ENCODE results near the gene IGF2BP3. TPM values are rescaled to one million over a fixed set of nuclear protein-coding genes. Genes with fewer than 3 reads are reported as not detected.

Gene IGF2BP3
- total RNA-seq, 1 donor from 2014 or later = 44.0 TPM

GRCh38 chr7:23338439-23338838, 131.9 kb downstream of the IGF2BP3 start:
- H3K27me3 ChIP-seq (ENCODE audit: control insufficient read depth, insufficient read depth, low read length) = no peaks in the 10 kb centered on the region
- no peaks in the 10 kb centered on the region for H3K36me3 ChIP-seq (ENCODE audit: control insufficient read depth, insufficient read depth, low read length)
- no peak overlapping the region for H3K4me3 ChIP-seq (ENCODE audit: low read depth, low read length)
- TF ChIP-seq CTCF (IDR thresholded peaks at IDR 0.05; ENCODE audit: insufficient read depth, low read length, poor library complexity, severe bottlenecking) = no peak
- DNase-seq (ENCODE audit: low read depth) = no peak

- TF ChIP-seq CTCF (IDR thresholded peaks at IDR 0.05; ENCODE audit: insufficient read depth, low read length, poor library complexity, severe bottlenecking) = no peak
- DNase-seq (ENCODE audit: low read depth) = no peak
- no peaks in the 10 kb centered on the region for H3K36me3 ChIP-seq (ENCODE audit: control insufficient read depth, insufficient read depth, low read length)
- H3K27me3 ChIP-seq (ENCODE audit: control insufficient read depth, insufficient read depth, low read length) = no peaks in the 10 kb centered on the region
- no peak overlapping the region for H3K4me3 ChIP-seq (ENCODE audit: low read depth, low read length)
These were observed 132.9 kb downstream of the IGF2BP3 start for GRCh38 chr7:23337374-23337773.

- H3K27me3 ChIP-seq (ENCODE audit: control insufficient read depth, insufficient read depth, low read length) = no peaks in the 10 kb centered on the region
- DNase-seq (ENCODE audit: low read depth) = no peak
- H3K4me3 ChIP-seq (ENCODE audit: low read depth, low read length) = no peak overlapping the region
- no peaks in the 10 kb centered on the region for H3K36me3 ChIP-seq (ENCODE audit: control insufficient read depth, insufficient read depth, low read length)
- no peak for TF ChIP-seq CTCF (IDR thresholded peaks at IDR 0.05; ENCODE audit: insufficient read depth, low read length, poor library complexity, severe bottlenecking)
These were observed 133.4 kb downstream of the IGF2BP3 start for GRCh38 chr7:23336799-23337283.

- Histone ChIP-seq H3K4me3 (ENCODE audit: low read depth, low read length) (no peak overlapping the region), H3K27me3 (ENCODE audit: control insufficient read depth, insufficient read depth, low read length) (no peaks in the 10 kb centered on the region), H3K36me3 (ENCODE audit: control insufficient read depth, insufficient read depth, low read length) (no peaks in the 10 kb centered on the region)
- DNase-seq (ENCODE audit: low read depth) = no peak
- no peak for TF ChIP-seq CTCF (IDR thresholded peaks at IDR 0.05; ENCODE audit: insufficient read depth, low read length, poor library complexity, severe bottlenecking)
These were observed 134.2 kb downstream of the IGF2BP3 start for GRCh38 chr7:23336086-23336485.

- no peaks in the 10 kb centered on the region for H3K36me3 ChIP-seq (ENCODE audit: control insufficient read depth, insufficient read depth, low read length)
These were observed 134.7 kb downstream of the IGF2BP3 start for GRCh38 chr7:23335621-23336020.

More at GRCh38 chr7:23335621-23336020, 134.7 kb downstream of the IGF2BP3 start:
- Histone ChIP-seq H3K4me3 (ENCODE audit: low read depth, low read length) (no peak overlapping the region), H3K27me3 (ENCODE audit: control insufficient read depth, insufficient read depth, low read length) (no peaks in the 10 kb centered on the region)
- TF ChIP-seq CTCF (IDR thresholded peaks at IDR 0.05; ENCODE audit: insufficient read depth, low read length, poor library complexity, severe bottlenecking) = no peak
- no peak for DNase-seq (ENCODE audit: low read depth)

All from kidney epithelial cell (primary cell).